Omental fat pad (tissue), 4 donors: ENCODE data around the gene PLA2G6. TPM values are rescaled to one million over a fixed set of nuclear protein-coding genes. Genes with fewer than 3 reads are reported as not detected.
A peak's percentile ranks its signal among the peaks of the same experiment; 100 is the strongest.

Experiments used
- ATAC-seq: fragments of 150-250 bp; one replicate; pipeline ENCODE4 v1.9.1; 2016; ENCODE audit warnings: mild to moderate bottlenecking, moderate library complexity; ENCODE audit not compliant: low FRiP score
- DNase-seq: peaks from one replicate; pipeline ENCODE4 v3.0.0-alpha.2; 2019; ENCODE audit warnings: low spot score
- total RNA-seq, 4 donors: library from RNA; depleted of rRNA; stranded (reverse); fragments of >200 nt; gene quantifications; one replicate each; pipeline ENCODE4 v1.1.0, GENCODE V29; 2016
- TF ChIP-seq, protein P1 (sequence below), 3 donors: fragments of 450-650 bp; IDR thresholded peaks; one replicate each; pipeline ENCODE4 v1.5.1; 2016 to 2017; ENCODE audit warnings: antibody characterized with exemption in 3 of 3, mild to moderate bottlenecking in 3 of 3, moderate library complexity in 2 of 3

The PLA2G6 gene
- total RNA-seq, 4 donors from 2014 or later: 30.8 to 58.5 (median 45.1) TPM

DNA sequence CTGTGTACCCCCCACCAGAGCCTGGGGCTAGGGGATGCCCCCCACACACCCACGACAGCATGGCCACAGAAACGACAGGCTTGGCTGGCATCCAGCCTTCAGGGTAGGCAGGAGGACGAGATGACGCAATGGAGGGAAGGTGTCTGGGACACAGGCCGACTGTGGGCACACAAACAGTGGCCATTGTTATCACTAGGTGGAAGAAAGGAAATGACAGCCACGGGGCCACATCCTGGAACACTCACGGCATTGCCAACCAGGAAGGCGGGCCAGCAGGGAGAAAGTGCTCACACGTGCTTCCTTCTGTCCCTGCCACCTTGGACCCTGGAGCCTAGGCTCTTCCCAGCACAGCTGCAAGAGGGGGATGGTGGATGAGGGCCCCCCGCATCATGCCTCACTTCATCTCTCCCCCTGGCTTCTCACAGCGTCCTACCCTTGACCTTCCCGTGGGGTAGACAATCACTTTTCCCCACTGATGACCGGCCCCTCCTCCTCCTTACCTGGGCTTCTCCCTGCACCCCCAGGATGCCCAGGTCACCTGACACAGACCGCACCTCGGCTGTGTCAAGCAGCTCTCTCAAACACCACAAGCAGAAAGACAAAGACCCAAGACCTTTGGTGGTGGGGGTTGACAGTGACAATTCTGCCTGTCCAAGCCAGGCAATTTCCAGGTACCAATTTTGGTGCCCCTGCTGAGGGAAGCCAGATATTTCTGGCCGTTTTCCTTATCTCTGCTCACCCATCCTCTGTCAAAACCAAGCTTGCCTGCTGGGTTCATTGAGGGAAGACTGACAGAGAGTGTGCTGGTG, 8.6 kb downstream of the PLA2G6 start:
- DNase-seq (no peak), ATAC-seq (peak; percentile 27)
- TF ChIP-seq, protein P1, sequence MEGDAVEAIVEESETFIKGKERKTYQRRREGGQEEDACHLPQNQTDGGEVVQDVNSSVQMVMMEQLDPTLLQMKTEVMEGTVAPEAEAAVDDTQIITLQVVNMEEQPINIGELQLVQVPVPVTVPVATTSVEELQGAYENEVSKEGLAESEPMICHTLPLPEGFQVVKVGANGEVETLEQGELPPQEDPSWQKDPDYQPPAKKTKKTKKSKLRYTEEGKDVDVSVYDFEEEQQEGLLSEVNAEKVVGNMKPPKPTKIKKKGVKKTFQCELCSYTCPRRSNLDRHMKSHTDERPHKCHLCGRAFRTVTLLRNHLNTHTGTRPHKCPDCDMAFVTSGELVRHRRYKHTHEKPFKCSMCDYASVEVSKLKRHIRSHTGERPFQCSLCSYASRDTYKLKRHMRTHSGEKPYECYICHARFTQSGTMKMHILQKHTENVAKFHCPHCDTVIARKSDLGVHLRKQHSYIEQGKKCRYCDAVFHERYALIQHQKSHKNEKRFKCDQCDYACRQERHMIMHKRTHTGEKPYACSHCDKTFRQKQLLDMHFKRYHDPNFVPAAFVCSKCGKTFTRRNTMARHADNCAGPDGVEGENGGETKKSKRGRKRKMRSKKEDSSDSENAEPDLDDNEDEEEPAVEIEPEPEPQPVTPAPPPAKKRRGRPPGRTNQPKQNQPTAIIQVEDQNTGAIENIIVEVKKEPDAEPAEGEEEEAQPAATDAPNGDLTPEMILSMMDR (IDR thresholded peaks at IDR 0.05): no peak

DNA sequence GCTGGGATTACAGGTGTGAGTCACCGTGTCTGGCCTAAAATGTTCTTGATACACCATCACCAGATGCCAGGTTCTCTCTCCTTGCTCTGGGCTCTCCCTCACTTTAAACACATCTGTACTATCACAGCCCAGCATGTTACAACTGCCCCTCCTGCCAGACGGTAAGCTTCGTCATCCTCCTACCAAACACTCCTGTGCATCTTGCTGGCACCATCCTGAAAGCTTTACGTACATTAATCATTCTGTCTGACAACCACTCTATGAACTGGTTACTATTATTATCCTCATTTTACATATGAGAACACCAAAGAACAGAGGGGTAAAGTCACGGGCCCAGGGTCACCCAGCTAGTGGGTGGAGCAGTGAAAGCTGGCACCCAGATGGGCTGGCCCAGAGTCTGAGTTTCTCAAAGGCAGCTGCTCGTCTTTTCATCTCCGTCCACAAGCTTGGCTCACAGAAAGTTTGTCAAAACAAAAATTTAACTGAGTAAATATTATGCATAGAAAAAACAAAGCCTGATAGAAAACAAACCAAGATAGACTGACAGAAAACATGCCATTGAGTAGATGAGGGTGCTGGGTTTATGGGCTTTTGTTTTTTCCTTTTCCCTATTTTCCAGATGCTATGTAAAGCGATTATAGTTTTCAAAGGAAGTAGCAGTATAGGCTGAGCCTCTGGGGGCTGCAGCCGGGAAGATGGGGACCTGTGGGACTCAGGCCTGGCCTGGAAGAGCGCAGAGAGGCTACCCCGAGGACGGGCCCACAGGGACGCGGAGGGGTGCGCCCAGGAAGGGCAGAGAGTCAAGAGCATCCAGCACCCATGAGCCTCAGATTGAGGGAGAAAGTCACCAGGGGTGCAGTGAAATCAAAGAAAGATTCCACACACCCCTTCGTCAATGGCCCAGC, 9.5 kb downstream of the PLA2G6 start:
- ATAC-seq: peak; percentile 22

DNA sequence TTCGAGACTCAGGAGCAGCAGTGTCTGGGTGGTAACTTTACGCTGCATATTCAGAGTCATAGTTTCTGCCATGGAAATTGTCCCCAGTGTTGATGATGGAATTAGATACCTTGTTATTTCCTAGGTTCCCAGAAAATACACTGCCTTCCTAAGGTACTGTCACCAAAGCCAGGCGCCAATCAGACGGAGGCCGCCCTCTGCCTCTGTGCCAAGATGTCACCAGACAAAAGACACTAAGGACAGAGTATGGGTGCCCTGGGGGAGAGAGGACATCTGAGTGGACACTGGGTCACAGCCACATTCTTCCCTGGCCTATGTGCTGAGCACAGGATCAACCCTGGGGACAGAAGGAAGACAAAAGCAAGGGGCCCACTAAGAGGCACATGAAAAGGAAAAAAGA, 11.2 kb downstream of the PLA2G6 start:
- ATAC-seq: no peak

More for the DNA sequence above, 9.5 kb downstream of the PLA2G6 start:
- TF ChIP-seq, protein P1 (IDR thresholded peaks at IDR 0.05): no peak
- no peak for DNase-seq

DNA sequence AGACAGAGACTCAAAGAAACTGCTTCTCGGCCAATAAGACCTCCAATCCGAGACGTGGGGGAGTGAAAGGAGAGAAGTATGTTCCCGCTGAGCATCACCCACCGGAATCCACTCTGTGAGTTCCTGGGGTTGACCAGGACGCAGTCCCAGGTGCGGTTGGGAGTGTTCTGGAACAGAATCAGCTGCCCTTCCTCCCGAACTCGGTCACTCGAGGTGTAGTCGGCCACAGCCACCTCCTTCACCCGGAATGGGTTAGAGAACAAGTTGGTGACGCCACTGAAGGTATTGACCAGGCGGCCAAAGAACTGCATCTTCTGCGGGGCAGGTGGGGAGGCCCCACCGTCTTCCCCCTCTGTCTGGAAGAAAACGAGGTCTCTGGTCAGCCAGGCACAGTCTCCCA, 12.5 kb downstream of the PLA2G6 start:
- ATAC-seq (no peak), DNase-seq (no peak)
- TF ChIP-seq, protein P1 (IDR thresholded peaks at IDR 0.05): no peak

More for the DNA sequence above, 11.2 kb downstream of the PLA2G6 start:
- DNase-seq: no peak
- TF ChIP-seq, protein P1 (IDR thresholded peaks at IDR 0.05): no peak

DNA sequence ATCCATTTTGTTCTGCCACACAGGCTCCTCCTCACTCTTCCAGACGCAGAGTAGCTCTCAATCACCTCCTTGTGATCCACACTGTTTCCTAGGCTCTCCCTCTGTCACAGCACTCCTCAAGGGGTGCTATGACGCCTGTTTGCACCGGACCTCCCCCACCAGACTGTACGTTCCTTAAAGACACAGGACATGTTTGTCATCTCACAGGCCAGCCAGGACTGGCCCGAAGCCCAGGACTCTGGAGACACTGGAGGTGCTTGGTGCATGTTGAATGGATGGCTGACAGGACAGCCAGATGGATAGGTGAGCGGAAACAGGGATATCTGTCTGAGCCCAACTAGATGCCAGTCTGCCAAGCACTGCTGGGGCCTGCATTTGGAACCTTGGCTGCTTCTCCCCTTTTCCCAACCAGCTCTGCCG, 13.6 kb downstream of the PLA2G6 start:
- TF ChIP-seq, protein P1 (IDR thresholded peaks at IDR 0.05): no peak
- DNase-seq (no peak), ATAC-seq (no peak)

DNA sequence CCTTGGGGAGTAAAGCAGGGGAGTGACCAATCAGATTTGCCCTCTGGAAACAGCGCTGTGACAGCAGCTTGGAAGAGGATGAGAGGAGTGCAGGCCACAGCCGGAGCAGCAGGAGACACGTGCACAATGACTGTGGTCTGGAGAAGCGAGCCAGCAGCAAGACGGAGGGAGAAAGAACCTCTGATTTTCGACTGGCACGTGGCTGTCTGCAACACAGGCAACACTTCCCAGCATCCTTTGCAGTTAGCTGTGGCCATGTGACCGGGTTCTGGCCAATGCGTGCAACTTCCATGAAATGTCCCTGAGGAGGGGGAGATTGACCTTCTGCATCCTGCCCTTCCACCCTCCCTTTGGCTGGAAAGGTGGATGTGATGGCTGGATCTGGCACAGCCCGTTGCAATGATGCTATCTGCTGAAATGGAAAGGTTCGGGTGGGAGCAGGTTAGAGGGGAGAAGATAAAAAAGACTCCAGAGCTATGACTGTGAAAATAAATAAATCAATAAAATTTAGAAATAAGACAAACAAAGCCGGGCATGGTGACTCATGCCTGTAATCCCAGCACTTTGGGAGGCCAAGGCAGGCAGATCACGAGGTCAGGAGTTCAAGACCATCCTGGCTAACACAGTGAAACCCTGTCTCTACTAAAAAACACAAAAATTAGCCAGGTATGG, 15.6 kb downstream of the PLA2G6 start:
- TF ChIP-seq, protein P1 (IDR thresholded peaks at IDR 0.05): no peak
- DNase-seq (no peak), ATAC-seq (no peak)
